ENCODE results near the gene TMEM201. TPM values are rescaled to one million over a fixed set of nuclear protein-coding genes. Genes with fewer than 3 reads are reported as not detected.

The TMEM201 gene
- total RNA-seq, 1 donor from 2014 or later: 5.9 TPM

DNA sequence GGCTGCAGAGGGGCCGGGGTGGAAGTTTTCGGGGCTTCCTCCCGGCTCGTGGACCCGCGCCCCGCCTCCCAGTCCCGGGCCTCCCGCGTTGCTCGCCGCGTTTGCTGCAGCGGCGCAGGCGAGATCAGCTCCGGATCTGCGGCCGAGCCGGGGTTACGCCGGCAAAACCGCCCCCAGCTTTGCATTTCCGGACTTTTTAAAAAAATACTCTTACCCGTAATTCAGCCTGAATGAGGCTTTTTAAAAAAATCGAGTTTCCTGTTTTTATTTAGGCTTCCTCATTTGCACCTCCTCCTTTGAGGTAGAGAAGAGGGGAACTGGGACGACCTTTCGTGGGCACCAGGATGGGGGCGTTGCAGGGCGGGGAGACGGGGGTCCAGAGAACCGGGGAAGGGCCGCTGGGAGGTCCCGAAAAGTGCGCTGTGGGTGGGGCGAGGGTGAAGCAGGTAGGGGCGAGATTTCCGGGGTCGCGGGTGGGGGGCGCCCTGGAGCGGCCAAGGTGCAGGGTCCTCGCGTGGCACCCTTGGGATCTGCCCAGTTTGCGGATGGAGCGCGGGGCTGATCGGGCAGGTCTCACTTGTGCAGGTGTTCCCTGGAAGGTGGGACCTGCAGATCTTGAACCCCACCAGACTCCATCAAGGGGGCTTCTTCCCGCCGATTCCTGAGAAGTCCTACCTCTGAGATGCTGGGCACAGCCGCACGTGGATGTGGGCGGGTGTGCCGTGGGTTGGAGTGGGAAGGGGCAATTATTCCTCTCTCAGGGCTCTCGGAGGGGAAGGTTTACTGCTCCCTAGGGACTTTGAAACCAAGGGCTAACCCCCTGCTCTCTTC, 63.9 kb downstream of the TMEM201 start:
- DNase-seq (ENCODE audit: low read depth, low spot score): no peak

DNA sequence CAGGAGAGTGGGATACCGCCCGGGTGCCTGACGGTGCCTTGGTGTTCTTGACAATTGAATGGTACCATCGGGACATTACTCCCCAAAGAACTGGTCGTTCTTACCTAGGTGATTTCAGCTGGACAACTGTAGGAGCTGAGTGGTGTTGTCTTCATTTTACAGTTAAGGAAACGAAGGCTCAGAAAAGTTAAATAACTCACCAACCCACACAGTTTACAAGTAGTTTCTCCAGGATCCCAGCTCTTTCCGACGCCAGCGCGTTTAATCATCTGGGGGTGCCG, 64.4 kb downstream of the TMEM201 start:
- no peak for DNase-seq (ENCODE audit: low read depth, low spot score)

DNA sequence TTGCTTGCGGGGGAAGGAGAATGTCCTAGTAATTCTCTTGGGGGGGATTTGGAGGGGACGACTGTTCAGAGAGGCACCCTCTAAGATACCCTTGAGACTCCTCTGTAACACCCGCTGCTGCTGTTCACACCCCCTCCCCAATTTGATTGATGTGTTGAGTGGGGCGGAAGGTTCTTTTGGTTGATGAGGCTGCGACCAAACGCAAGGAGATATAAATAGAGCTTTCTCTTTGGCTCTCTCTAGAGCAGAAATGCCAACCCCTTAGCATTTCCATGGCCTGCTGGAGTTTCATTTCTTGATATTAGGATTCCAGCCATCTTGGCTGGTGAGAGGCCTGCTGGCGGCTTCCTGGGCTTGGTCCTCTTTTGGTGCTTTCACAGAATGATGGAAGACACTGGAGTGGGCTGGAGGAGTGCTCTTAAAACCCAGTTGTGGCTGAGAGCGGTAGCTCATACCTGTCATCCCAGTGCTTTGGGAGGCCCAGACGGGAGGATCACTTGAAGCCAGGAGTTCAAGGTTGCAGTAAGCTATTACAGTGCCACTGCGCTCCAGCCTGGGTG, 64.9 kb downstream of the TMEM201 start:
- DNase-seq (ENCODE audit: low read depth, low spot score): no peak

DNA sequence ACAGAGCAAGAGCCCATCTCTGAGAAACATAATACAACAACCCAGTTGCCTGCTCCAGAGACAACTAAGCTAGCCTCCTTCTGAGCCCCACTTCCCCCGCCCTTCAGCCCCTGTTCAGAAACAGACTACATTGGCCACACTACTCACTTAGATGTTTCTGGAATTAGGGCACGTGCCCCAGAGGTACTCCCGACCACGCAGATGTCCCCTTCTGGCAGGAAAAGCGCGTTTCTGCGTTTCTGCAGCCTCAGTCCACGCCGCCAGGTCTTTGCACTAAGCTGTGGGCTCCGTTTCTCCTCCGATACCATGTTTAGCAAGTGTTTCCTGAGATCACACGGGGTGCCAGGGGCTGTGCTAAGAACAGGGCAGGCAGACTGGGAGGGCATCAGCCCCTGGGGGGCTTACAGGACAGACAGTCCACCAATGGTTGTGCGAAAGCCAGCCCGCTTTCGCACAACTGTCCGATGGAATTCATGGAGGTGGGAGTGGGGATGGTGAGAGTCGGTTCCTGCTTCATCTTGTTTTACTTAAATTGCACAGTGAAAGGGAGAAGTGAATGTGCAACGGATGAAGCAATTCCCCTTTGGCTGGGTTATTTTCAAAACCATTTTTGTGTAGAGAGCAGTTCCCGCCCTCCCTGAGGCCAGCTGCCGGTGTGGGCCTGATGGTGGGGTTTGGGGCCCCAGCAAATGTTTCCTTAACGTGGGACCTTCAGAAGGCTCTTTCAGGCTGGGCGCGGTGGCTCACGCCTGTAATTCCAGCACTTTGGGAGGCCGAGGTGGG, 65.5 kb downstream of the TMEM201 start:
- DNase-seq (ENCODE audit: low read depth, low spot score): no peak

DNA sequence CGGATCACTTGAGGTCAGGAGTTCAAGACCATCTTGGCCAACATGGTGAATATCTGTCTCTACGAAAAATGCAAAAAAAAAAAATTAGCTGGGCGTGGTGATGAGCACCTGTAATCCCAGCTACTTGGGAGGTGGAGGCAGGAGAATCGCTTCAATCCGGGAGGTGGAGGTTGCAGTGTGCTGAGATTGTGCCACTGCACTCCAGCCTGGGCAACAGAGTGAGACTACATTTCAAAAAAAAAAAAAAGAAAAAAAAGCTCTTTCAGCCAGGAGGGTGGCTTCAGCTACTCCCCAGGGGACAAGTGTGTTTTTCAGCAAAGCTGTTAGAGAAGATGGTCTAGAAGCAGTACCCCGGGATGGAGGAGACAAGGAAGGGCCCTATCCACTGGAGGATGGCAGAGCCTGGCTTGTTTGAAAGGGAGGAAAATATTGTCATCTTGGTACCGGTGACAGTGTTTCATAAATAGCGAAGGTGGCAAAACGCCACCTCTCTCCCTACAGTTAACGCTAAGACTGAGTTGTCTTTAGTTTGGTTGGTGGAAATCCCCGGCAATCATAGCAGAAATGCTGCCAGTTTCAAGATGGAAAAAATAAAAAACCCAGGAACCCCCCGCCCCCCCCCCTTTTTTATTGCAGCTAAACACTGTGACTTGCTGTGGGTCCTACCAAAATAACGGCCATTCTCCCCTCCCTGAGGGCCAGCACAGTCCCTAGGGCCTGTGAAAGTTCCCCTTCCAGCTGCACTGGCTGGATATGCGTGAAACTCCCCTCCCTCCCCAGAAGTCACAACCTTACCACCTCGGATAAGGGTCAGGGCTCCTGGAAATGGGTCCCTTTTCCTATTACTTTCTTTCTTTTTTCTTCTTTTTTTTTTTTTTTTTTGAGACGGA, 66.4 kb downstream of the TMEM201 start:
- DNase-seq (ENCODE audit: low read depth, low spot score): no peak

DNA sequence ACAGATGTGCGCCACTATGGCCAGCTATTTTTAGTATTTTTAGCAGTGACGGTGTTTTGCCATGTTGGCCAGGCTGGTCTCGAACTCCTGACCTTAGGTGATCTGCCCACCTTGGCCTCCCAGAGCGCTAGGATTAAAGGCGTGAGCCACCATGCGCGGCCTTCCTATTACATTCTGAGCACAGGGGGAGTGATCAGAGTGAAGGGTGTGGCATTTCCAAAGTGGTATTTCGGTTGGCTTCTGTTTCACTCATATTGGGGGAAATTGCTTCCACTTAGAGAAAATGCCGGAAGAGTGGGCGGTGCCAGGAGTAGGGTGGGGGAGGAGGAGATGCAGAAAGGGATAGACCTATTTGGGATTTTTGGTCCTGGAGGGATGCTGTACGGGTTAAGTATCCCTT, 67.1 kb downstream of the TMEM201 start:
- DNase-seq (ENCODE audit: low read depth, low spot score): no peak

DNA sequence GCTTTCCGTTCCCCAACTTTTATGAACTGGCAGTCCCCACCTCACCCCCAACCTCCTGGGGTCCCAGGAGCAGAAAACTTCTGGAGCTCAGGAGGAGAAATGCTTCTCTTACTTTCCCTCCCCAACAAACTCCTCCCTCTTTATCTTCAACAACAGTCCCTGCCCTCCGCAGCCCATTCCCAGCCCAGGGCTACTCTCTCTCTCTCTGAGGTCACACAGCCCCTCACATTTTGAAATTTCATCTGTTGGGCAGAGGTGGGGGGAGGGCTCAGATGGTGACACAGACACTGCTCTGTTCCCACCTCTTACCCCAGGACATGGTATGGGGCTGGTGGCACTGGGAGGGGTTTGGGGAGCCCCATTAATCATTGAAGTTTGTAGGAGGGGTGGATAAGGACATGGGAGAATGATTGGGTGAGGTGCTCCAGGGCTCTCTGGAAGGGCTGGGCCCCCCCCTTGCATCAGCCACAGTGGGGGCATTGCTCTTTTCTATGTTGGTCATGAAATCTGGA, 68.9 kb downstream of the TMEM201 start:
- no peak for DNase-seq (ENCODE audit: low read depth, low spot score)

DNA sequence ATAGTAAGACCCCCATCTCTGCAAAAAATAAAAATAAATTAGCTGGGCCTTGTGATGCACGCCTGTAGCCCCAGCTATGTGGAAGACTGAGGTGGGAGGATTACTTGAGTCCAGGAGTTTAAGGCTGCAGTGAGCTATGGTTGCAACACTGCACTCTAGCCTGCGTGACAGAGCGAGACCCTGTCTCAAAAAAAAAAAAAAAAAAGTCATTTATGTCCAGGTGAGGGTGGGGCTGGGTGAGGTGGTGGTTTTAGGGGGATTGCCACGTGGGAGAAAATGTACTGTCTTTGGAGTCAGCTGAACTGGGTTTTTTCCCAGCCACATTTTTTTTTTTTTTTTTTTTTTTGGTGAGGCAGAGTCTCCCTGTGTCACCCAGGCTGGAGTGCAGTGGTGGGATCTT, 69.5 kb downstream of the TMEM201 start:
- no peak for DNase-seq (ENCODE audit: low read depth, low spot score)

DNA sequence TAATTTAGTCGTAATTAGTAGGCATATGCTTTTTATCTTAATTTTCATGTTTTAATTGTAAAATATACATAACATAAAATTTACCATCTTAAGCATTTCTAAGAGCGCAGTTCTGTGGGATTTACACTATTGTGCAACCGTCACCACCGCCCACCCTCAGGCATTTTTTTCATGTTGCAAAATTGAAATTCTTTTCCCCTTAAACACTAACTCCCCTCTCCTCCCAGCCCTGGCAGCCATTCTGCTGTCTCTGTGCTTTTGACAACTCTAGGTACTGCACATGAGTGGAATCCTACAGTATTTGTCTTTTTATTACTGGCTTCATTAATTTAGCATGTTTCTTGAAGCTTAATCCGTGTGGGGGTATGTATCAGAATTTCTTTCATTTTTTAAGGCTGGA, 70.6 kb downstream of the TMEM201 start:
- no peak for DNase-seq (ENCODE audit: low read depth, low spot score)

DNA sequence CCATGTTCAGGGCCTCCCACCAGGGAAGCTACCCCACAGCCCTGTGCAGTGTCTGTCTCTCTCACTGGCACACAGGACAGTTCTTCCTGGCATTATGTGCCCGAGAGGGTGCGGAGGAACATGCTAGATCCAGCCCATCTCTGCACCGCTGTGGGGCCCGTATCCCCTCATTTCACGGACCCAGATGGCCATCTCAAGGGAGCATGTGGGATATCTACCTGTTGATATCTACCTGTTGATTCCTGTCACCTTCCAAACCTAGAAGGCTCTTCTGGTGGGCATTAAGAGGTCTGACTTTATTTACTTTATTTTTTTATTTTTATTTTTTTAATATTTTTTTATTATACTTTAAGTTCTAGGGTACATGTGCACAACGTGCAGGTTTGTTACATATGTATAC, 74.5 kb downstream of the TMEM201 start:
- no peak for DNase-seq (ENCODE audit: low read depth, low spot score)

Other genes with a start within 250 kb of the TMEM201 start
- 6.8 and 8.0 TPM in 2 replicates for gene SLC25A33, start 49.4 kb upstream of the TMEM201 start, total RNA-seq
- gene PIK3CD, start 62.8 kb downstream of the TMEM201 start, total RNA-seq: 5.4 and 5.7 TPM in 2 replicates
- 79.8 and 100 TPM in 2 replicates for gene CLSTN1, start 235.1 kb downstream of the TMEM201 start, total RNA-seq